ENCODE measurements around the gene GDPD4.

Gene GDPD4

GRCh38 chr11:77173494-77173893 lies 128.0 kb downstream of the GDPD4 start:
- DNase-seq (ENCODE audit: low read depth) = no peak

GRCh38 chr11:77172666-77172982 lies 128.9 kb downstream of the GDPD4 start:
- DNase-seq (ENCODE audit: low read depth) = peak; percentile 21

- DNase-seq (ENCODE audit: low read depth) = no peak
Observed at GRCh38 chr11:77171885-77172665, 129.4 kb downstream of the GDPD4 start.

- DNase-seq (ENCODE audit: low read depth) = no peak
Observed at GRCh38 chr11:77171254-77171653, 130.2 kb downstream of the GDPD4 start.

- DNase-seq (ENCODE audit: low read depth) = no peak
Observed at GRCh38 chr11:77170107-77170506, 131.4 kb downstream of the GDPD4 start.

GRCh38 chr11:77167791-77168190 lies 133.7 kb downstream of the GDPD4 start:
- no peak for DNase-seq (ENCODE audit: low read depth)

- DNase-seq (ENCODE audit: low read depth) = no peak
Observed at GRCh38 chr11:77167111-77167626, 134.3 kb downstream of the GDPD4 start.

All from iris pigment epithelial cell (primary cell).